ENCODE results near the gene FBXO34.
"Not testable (repeated sequence)": the region's sequence is repeated elsewhere in the genome, so short reads cannot be mapped to it uniquely, and the experiment has no call there.

The FBXO34 gene

GRCh38 chr14:55336691-55337090 is 65.5 kb downstream of the FBXO34 start:
- in situ Hi-C loops (cut with HindIII; ENCODE audit: low sequenced_read_pairs) = no loop called here

GRCh38 chr14:55339770-55340169 is 68.5 kb downstream of the FBXO34 start:
- TF ChIP-seq CTCF (IDR thresholded peaks at IDR 0.05; ENCODE audit: low read depth, low read length) = no peak
- H3K4me3 ChIP-seq (ENCODE audit: low read depth, low read length) = no peak overlapping the region
- in situ Hi-C loops (cut with HindIII; ENCODE audit: low sequenced_read_pairs) = no loop called here
- DNase-seq (ENCODE audit: low read depth, low spot score) = no peak

More at GRCh38 chr14:55336691-55337090, 65.5 kb downstream of the FBXO34 start:
- H3K4me3 ChIP-seq (ENCODE audit: low read depth, low read length) = no peak overlapping the region
- no peak for DNase-seq (ENCODE audit: low read depth, low spot score)
- no peak for TF ChIP-seq CTCF (IDR thresholded peaks at IDR 0.05; ENCODE audit: low read depth, low read length)

- in situ Hi-C loops (cut with HindIII; ENCODE audit: low sequenced_read_pairs) = no loop called here
- TF ChIP-seq CTCF (IDR thresholded peaks at IDR 0.05; ENCODE audit: low read depth, low read length) = no peak
- no peak overlapping the region for H3K4me3 ChIP-seq (ENCODE audit: low read depth, low read length)
- DNase-seq (ENCODE audit: low read depth, low spot score) = no peak
Observed at GRCh38 chr14:55340482-55340881, 69.3 kb downstream of the FBXO34 start.

- in situ Hi-C loops (cut with HindIII; ENCODE audit: low sequenced_read_pairs) = no loop called here
- no peak for TF ChIP-seq CTCF (IDR thresholded peaks at IDR 0.05; ENCODE audit: low read depth, low read length)
- DNase-seq (ENCODE audit: low read depth, low spot score) = no peak
- no peak overlapping the region for H3K4me3 ChIP-seq (ENCODE audit: low read depth, low read length)
Observed at GRCh38 chr14:55341781-55342180, 70.6 kb downstream of the FBXO34 start.

GRCh38 chr14:55344582-55345163 is 73.5 kb downstream of the FBXO34 start:
- in situ Hi-C loops (cut with HindIII; ENCODE audit: low sequenced_read_pairs); H3K4me3 ChIP-seq (ENCODE audit: low read depth, low read length): not testable (repeated sequence)

GRCh38 chr14:55347040-55347439 is 75.8 kb downstream of the FBXO34 start:
- in situ Hi-C loops (cut with HindIII; ENCODE audit: low sequenced_read_pairs) = no loop called here
- no peak for DNase-seq (ENCODE audit: low read depth, low spot score)
- TF ChIP-seq CTCF (IDR thresholded peaks at IDR 0.05; ENCODE audit: low read depth, low read length) = no peak
- no peak overlapping the region for H3K4me3 ChIP-seq (ENCODE audit: low read depth, low read length)

More at GRCh38 chr14:55344582-55345163, 73.5 kb downstream of the FBXO34 start:
- not testable (repeated sequence) for DNase-seq (ENCODE audit: low read depth, low spot score)

GRCh38 chr14:55347748-55348147 is 76.5 kb downstream of the FBXO34 start:
- in situ Hi-C loops (cut with HindIII; ENCODE audit: low sequenced_read_pairs) = no loop called here
- H3K4me3 ChIP-seq (ENCODE audit: low read depth, low read length) = no peak overlapping the region
- no peak for TF ChIP-seq CTCF (IDR thresholded peaks at IDR 0.05; ENCODE audit: low read depth, low read length)
- no peak for DNase-seq (ENCODE audit: low read depth, low spot score)
